HG02973 (cell line): ENCODE data around the gene ROR2.
"Not testable (repeated sequence)": the region's sequence is repeated elsewhere in the genome, so short reads cannot be mapped to it uniquely, and the experiment has no call there.

Source experiments
- ATAC-seq: cut with Tn5 transposase; IDR thresholded peaks from one replicate; pipeline ENCODE4 v1.9.1; 2021; ENCODE audit warnings: moderate library complexity; ENCODE audit not compliant: unreplicated experiment

The ROR2 gene

GRCh38 chr9:91803970-91804752, 145.9 kb downstream of the ROR2 start:
- ATAC-seq: no peak

GRCh38 chr9:91803151-91803940, 146.7 kb downstream of the ROR2 start:
- no peak for ATAC-seq

GRCh38 chr9:91802391-91802790, 147.6 kb downstream of the ROR2 start:
- ATAC-seq: no peak

- no peak for ATAC-seq
Measured at GRCh38 chr9:91800473-91801030, 149.5 kb downstream of the ROR2 start.

GRCh38 chr9:91799113-91799744, 150.8 kb downstream of the ROR2 start:
- no peak for ATAC-seq

- not testable (repeated sequence) for ATAC-seq
Measured at GRCh38 chr9:91798273-91799112, 151.5 kb downstream of the ROR2 start.

GRCh38 chr9:91797517-91797916, 152.5 kb downstream of the ROR2 start:
- not testable (repeated sequence) for ATAC-seq

- ATAC-seq: not testable (repeated sequence)
Measured at GRCh38 chr9:91796516-91796915, 153.5 kb downstream of the ROR2 start.

GRCh38 chr9:91795598-91796241, 154.3 kb downstream of the ROR2 start:
- ATAC-seq: no peak

- not testable (repeated sequence) for ATAC-seq
Measured at GRCh38 chr9:91793371-91793770, 156.7 kb downstream of the ROR2 start.

GRCh38 chr9:91790917-91791316, 159.1 kb downstream of the ROR2 start:
- no peak for ATAC-seq

- ATAC-seq: no peak
Measured at GRCh38 chr9:91789941-91790340, 160.1 kb downstream of the ROR2 start.

GRCh38 chr9:91787931-91788330, 162.1 kb downstream of the ROR2 start:
- ATAC-seq: no peak

GRCh38 chr9:91786132-91786896, 163.7 kb downstream of the ROR2 start:
- ATAC-seq: no peak

- no peak for ATAC-seq
Measured at GRCh38 chr9:91785447-91785842, 164.6 kb downstream of the ROR2 start.

GRCh38 chr9:91784673-91785446, 165.2 kb downstream of the ROR2 start:
- ATAC-seq: no peak

GRCh38 chr9:91783876-91784672, 166.0 kb downstream of the ROR2 start:
- no peak for ATAC-seq

- no peak for ATAC-seq
Measured at GRCh38 chr9:91783411-91783810, 166.6 kb downstream of the ROR2 start.
